ENCODE results near the gene MC4R.

DNA sequence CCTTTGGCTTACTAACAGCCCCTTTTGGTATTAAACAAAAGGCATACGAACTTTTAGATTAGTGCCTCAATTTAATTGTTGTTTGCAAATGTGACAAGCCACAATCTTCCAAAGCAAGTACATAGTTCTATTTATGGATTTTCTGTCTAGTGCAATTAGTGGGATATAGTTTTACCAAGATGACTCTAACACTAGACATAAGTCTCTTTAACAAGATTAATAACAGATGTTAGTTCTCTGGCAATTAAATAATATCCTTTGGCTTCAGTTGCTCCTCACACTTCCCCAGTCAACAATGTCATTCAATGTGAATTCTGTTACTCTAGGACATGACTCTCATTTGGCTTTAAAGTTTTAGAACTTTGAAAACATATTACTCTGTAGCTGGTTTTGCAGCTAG lies 16.7 kb upstream of the MC4R start:
- TF ChIP-seq POLR2AphosphoS5 (IDR thresholded peaks at IDR 0.05; ENCODE audit: low read depth, low read length) (no peak), POLR2A (IDR thresholded peaks at IDR 0.05; ENCODE audit: low read depth, low read length) (no peak)
